HTR-8/SVneo (cell line): ENCODE results near the gene TMEM222.

Experiments
- DNase-seq: peaks from one replicate; pipeline ENCODE4 v3.0.0; 2011; ENCODE audit warnings: low spot score, mixed read lengths; ENCODE audit not compliant: insufficient read length
- FAIRE-seq: peaks from 2 replicates; lab custom pipeline; 2011; peaks lifted over from hg19 to GRCh38; lab: Jason Lieb, UNC

Gene TMEM222

DNA sequence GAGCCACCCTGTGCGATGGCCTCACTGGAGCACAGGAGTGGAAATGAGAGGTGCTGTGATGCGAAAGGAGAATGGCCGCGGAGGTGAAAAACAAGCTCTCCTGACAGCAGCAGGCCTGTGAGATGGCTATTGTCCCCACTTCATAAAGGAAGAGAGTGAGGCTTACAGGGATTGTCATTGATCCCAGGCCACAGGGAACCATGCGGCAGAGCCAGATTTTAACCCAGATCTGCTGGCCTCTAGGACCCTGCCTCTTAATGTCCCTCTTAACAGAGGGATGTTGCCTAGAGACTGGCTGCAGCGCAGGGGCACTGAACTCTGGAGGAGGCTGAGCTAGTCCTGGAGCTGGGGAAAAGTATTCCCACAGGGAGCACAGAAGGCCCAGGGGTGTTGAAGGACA, 16.8 kb downstream of the TMEM222 start:
- no peak for FAIRE-seq
- no peak for DNase-seq

DNA sequence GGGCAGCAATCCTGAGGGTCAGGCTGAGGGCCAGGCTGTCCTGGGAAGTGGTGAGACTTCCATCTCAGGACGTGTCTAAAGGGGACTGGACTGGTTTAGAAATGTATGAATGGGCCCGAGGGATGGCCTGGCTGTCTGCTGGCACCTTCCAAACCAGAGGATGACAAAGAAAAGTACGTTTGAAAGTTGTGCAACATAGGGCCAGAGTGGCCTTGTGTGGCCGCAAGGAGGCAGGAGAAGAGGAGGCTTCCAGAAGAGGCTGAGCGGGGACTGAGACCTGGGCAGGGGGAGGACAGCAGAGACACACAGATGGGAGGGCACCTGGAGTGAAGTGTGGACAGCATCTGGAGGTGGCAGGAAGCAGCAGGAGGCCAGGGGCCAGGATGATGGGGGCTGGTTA, 17.2 kb downstream of the TMEM222 start:
- FAIRE-seq (no peak), DNase-seq (no peak)

DNA sequence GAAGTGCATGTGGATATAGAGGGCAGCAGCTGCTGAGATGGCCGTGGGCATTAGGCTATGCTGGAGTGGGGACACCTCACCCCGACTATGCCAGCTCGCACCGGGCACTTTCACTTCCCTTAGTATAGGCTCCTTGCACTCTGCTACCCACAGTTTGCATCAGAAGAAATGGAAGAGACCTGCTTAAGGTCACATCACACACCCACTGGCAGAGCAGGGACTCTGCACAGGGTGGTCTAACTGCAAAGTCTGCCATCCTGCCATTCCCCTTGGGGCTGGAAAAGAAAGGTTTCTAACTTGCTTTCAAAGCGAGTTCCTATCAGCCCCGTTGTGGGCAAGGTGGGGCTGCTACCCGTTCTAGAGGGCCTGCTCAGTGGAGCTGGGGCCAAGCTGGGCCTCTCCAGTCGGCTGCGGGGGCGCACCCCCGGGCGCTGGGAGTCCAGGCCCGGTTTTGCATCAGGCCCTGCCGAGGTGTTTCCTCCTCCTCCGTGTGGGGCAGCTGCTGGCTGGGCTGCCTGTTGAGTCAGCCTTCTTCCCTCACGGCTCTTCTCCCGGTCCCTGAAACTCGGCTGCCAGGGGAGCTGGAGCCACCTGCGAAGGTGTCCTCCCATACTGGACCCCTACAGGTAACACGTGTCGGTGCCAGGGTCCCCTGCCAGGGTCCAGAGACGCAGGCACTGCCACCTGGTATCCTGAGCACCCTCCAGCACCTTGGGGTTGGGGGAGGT, 19.7 kb downstream of the TMEM222 start, which contains the start of gene SYTL1:
Gene SYTL1 (plus strand): TSS at position 498 of the 728 bp plus-strand sequence. CDS start 3,313 bp downstream, outside the sequence.
- DNase-seq, result peak; percentile 80
- no peak for FAIRE-seq

- no peak for FAIRE-seq
- no peak for DNase-seq
Observed at GRCh38 chr1:27342391-27342777, 20.4 kb downstream of the TMEM222 start.

DNA sequence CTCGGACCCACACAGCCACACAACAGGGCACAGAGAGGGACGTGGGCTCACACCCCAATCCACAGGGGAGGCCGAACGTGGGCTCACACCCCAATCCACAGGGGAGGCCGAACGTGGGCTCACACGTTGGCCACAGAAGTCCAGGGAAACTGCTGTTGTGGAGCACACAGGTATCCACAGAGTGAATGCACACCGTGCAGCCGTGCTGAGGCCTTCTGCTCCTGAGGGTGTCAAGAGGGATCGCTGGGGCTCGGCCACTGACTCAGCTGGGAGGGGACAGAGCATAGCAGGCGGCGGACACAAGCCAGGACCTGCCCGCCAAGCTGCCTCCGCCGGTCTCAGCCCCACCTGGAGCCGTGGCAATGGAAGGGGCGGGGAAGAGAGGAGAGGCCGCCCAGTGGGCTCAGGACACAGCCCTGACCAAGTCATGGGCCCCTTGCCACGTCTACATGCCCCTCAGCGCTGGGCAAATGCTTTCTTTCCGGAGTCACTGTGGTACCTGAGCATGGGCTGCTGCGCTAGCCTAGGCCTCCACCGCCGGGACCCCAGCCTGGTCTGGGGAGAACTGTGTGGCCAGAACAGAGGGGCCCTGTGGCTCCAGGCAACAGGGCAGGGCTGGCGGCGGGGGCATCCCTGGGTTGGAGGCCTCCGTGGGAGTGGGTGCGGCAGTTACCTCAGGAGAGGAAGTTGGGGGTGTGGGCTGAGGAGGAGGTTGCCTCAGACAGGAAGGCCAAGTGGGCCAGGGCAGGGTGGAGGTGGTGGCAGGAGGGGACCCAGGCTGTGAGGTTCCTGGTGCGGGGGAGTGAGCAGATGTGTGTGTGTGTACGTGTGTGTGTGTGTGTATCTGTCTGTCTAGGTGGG, 21.0 kb downstream of the TMEM222 start:
- DNase-seq (no peak), FAIRE-seq (no peak)

DNA sequence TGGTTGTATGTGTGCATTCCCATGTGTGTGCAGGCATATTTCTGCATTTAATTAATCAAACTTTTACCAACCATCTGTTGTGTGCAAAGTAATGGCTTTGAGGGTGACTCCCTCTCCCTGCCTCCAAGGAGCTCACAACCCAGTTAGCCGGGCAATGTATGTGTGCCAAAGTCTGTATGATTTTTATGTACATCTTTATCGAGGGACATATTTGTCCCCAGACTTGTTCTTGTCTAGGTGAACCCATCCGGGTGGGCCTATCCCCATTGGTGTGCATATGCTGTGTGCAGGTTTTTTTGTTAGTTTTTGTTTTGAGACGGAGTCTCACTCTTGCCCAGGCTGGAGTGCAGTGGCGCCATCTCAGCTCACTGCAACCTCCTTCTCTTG, 21.7 kb downstream of the TMEM222 start:
- no peak for FAIRE-seq
- no peak for DNase-seq

DNA sequence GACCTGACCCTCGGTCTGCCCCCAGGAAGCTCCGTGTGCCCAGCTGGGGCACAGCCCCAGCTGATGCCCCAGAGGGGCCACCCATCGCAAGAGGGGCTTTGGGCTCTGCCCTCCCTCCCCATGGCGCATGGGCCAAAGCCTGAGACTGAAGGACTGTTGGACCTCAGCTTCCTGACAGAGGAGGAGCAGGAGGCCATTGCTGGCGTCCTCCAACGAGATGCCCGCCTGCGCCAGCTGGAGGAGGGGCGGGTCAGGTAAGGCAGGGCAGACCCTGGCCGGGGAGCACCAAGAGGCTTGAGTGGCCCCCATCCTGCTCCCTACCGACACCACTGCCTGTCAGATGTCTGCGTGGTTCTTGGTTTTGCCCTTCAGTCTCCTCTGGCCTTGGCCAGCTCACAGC, 23.3 kb downstream of the TMEM222 start:
- no peak for FAIRE-seq
- no peak for DNase-seq

DNA sequence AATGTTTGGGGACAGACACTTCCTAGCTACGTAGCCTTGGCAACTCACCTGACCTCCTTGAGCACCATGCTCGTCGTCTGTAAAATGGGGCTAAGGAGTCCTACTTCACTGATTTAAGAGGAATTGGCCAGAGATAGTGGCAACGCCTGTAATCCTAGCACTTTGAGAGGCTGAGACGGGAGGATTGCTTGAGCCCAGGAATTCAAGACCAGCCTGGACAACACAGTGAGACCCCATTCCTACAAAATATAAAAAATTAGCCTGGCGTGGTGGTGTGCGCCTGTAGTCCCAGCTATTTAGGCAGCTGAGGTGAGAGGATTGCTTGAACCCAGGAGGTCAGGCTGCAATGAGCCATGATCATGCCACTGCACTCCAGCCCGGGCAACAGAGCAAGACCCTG, 24.4 kb downstream of the TMEM222 start:
- FAIRE-seq, result no peak
- no peak for DNase-seq

- DNase-seq (no peak), FAIRE-seq (no peak)
Observed at GRCh38 chr1:27346991-27347624, 25.1 kb downstream of the TMEM222 start.

DNA sequence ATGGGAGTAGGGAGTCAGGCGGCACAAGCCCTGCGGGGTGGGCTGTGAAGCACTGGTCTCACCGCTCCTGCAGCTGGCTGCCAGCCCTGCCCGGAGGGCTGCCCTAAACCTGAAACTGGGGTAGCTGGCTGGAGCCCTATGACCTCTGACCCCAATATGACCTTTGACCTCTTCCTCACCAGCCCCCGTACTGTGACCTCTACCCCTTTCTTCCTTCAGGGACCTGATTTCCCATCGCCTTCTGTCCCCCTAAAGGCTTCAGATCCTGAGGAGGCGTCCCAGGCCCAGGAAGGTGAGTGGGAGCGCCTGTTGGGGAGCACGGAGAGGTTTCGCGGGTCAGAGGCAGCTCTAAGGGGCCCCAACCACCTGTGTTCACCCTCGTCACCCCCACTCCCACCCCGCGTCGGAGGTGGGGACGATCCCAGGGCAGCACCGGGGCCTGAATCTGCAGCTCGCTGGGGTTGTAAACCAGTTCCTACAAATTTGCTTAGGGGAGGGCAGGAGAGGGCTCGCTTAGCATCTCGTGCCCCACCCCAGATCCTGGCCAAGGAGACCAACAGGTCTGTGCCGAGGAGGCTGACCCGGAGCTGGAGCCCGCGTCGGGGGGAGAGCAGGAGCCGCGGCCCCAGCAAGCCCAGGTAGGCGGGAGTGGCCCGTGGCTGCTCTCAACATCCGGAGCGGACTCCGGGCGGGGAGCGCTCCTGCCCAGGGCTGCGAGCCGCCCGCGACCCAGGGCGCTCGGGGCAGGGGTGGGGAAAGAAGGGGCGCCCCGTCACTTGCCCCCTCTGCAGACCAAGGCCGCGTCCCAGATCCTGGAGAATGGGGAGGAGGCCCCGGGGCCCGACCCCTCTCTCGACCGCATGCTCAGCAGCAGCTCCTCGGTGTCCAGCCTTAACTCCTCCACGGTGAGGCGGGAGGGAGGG, 27.2 kb downstream of the TMEM222 start:
- DNase-seq (peak; percentile 60), FAIRE-seq (no peak)

- DNase-seq (peak; percentile 57), FAIRE-seq (peak; percentile 80)
Observed at GRCh38 chr1:27349784-27350662, 28.1 kb downstream of the TMEM222 start.

GRCh38 chr1:27350663-27351540, 28.9 kb downstream of the TMEM222 start:
- FAIRE-seq, result no peak
- no peak for DNase-seq

DNA sequence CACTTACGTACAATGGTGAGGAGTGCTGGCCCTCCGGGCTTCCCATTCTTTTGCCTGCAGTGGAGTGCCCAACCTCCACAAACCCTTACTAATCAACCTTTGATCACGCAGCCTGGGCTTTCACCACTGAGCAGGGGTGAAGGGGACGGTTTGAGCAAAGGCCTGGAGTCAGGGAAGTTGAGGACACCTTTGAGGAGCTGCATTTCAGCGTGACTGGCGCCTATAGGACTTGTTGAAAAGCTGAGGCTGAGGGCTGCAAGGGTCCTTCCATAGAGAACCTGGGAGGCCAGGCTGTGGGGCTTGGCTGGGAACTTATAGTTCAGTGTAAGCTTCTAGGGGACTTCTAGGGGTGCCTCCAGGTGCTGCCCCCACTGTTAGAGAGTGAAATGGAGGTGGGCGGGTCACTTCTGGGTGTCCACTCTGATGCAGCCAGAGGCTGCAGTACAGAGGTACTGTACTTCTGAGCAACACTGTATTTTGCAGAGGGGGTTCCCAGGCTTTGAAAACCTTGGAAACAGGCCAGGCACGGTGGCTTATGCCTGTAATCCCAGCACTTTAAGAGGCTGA, 29.7 kb downstream of the TMEM222 start:
- DNase-seq (no peak), FAIRE-seq (no peak)

GRCh38 chr1:27353166-27353565, 31.2 kb downstream of the TMEM222 start:
- DNase-seq (no peak), FAIRE-seq (no peak)

DNA sequence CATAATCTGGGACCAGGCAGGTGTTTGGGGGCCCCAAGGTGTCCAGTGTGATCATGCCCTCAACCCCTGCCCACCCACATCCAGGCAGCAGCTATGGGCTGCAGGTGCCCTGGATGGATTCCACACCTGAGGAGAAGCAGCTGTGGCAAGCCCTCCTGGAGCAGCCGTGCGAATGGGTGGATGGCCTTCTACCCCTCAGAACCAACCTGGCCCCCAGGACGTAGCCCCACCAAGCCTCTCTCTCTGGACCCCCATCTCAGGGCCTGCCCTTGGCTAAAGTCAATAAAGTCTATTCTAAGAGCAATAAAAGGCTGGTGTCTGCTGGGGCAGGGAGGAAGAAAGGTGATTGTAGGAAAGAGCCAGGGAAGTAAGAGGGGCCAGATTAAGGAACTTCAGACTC, 31.7 kb downstream of the TMEM222 start:
- FAIRE-seq, result no peak
- no peak for DNase-seq

- DNase-seq (no peak), FAIRE-seq (no peak)
Observed at GRCh38 chr1:27355683-27356082, 33.7 kb downstream of the TMEM222 start.

DNA sequence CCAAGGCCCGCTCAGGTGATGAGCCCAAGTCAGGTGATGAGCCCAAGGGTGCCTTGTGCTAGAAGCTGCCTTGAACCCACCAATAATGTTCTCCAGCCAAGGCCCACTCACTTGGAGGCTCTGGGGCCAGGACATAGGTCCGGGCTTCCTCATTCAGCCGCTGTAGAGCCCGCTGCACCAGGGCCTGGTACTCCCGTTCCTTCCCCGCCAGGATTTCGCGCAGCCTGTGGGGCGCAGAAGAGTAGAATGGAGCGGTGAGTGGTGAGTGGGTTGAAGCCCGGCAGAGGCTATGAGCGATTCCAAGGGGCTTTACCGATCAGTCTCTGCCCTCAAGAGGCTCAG, 34.3 kb downstream of the TMEM222 start:
- FAIRE-seq (no peak), DNase-seq (no peak)
